Adrenal gland (tissue), 5 donors: ENCODE data around the gene SNRNP200.

ENCODE experiments used
- CTCF ChIP-seq, 6 experiments: fragments of 450-650 bp in 4 of 6; fragments of 200-600 bp in 2 of 6; sonication (generic) in 1 of 6; IDR thresholded peaks; 1 replicate in 5 of 6; 2 replicates in 1 of 6; pipeline versions ENCODE4 v1.5.1 to v1.8.0; 2016 to 2021; ENCODE audit warnings: antibody characterized with exemption in 6 of 6, mild to moderate bottlenecking in 2 of 6, moderate library complexity in 1 of 6
- POLR2A ChIP-seq, 2 donors: fragments of 450-650 bp; IDR thresholded peaks; one replicate each; pipeline ENCODE4 v1.6.1; 2017; ENCODE audit warnings: antibody characterized with exemption in 2 of 2, mild to moderate bottlenecking in 2 of 2, moderate library complexity in 1 of 2
- donor health status: DM: no; HTN: no; CAD: no.

GRCh38 chr2:96345438-96345837 lies 40.1 kb upstream of the SNRNP200 start:
- TF ChIP-seq CTCF (IDR thresholded peaks at IDR 0.05) (no peak), POLR2A (IDR thresholded peaks at IDR 0.05) (no peak)
